Neural crest cell (in vitro differentiated cells): Measurements from ENCODE around the gene SOAT2. TPM values are rescaled to one million over a fixed set of nuclear protein-coding genes. Genes with fewer than 3 reads are reported as not detected.
A peak's percentile ranks its signal among the peaks of the same experiment; 100 is the strongest.

ENCODE experiments used
- DNase-seq: peaks from one replicate; pipeline ENCODE4 v3.0.0; 2021; ENCODE audit warnings: low read depth, mixed read lengths, low spot score
- H3K27ac Mint-ChIP-seq: one replicate; pipeline ENCODE4 v1.8.0; 2021; ENCODE audit warnings: mild to moderate bottlenecking, mixed read lengths; ENCODE audit not compliant: unreplicated experiment
- H3K27me3 Mint-ChIP-seq: 2 replicates; pipeline ENCODE4 v1.8.0; 2021; ENCODE audit warnings: low read depth, mild to moderate bottlenecking, mixed read lengths
- H3K36me3 Mint-ChIP-seq: 2 replicates; pipeline ENCODE4 v1.8.0; 2021; ENCODE audit warnings: low read depth, mild to moderate bottlenecking, mixed read lengths
- H3K4me1 Mint-ChIP-seq: 2 replicates; pipeline ENCODE4 v1.8.0; 2021; ENCODE audit warnings: mixed read lengths
- H3K4me3 Mint-ChIP-seq: one replicate; pipeline ENCODE4 v1.8.0; 2021; ENCODE audit warnings: mild to moderate bottlenecking, mixed read lengths
- H3K9me3 Mint-ChIP-seq: 2 replicates; pipeline ENCODE4 v1.8.0; 2021; ENCODE audit warnings: mixed read lengths
- total RNA-seq: library from RNA; stranded (reverse); gene quantifications from 2 replicates; pipeline ENCODE4 v1.2.1, GENCODE V29; 2021
- TF ChIP-seq, protein P1 (sequence below): fragments of 200-600 bp; sonication (generic); conservative IDR thresholded peaks from 2 replicates; pipeline ENCODE4 v1.5.0; 2021; ENCODE audit warnings: antibody characterized with exemption, mild to moderate bottlenecking

SOAT2 gene
- total RNA-seq, 1 donor from 2014 or later, result not detected

DNA sequence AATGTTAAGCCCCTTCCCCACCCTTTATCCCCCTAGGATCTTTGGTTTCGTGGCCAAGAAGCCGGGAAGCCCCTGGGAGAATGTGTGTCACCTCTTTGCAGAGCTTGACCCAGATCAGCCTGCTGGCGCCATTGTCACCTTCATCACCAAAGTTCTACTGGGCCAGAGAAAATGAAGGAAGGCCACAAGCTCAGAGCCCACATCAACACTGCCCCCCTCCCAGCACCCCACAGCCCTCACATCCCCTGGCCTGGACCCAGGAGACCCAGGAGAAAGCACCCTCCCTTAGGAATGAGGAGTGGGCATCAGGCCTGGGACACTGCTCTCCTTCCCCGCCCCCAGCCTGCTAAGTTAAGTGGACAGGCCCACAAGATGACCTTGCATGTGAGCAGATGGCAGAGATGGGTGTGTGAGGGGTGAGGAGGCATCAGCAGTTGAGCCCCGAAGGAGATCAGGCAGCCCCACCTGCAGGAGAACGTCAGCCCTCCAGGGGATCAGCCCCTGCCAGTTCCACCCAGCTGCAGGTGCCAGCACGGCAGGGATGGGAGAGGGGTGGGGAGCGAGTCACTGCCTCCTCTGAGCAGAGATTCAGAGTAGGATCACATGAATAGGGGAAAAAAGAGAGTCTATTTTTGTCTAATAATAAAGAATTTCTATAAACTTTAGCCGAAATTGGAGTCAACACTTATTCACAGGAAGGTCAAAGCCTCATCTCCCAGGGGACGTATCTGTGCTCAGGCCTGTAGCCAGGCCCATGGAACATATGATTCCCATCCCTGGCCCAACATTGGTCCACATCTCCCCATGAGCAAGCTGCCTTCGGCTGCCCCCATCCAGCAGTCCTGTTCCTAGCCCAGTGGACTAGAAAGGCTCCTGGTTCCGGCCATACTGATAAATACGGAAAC lies 39.3 kb upstream of the SOAT2 start:
- Mint-ChIP-seq H3K36me3 (peaks cover 2% of the 10 kb centered on the region), H3K27me3 (no peaks in the 10 kb centered on the region), H3K4me3 (peak overlapping the region; percentile 19), H3K4me1 (peaks cover 16% of the 10 kb centered on the region), H3K9me3 (no peaks in the 10 kb centered on the region), H3K27ac (no peak overlapping the region)
- no peak for DNase-seq
- TF ChIP-seq, protein P1, sequence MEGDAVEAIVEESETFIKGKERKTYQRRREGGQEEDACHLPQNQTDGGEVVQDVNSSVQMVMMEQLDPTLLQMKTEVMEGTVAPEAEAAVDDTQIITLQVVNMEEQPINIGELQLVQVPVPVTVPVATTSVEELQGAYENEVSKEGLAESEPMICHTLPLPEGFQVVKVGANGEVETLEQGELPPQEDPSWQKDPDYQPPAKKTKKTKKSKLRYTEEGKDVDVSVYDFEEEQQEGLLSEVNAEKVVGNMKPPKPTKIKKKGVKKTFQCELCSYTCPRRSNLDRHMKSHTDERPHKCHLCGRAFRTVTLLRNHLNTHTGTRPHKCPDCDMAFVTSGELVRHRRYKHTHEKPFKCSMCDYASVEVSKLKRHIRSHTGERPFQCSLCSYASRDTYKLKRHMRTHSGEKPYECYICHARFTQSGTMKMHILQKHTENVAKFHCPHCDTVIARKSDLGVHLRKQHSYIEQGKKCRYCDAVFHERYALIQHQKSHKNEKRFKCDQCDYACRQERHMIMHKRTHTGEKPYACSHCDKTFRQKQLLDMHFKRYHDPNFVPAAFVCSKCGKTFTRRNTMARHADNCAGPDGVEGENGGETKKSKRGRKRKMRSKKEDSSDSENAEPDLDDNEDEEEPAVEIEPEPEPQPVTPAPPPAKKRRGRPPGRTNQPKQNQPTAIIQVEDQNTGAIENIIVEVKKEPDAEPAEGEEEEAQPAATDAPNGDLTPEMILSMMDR, result no peak

DNA sequence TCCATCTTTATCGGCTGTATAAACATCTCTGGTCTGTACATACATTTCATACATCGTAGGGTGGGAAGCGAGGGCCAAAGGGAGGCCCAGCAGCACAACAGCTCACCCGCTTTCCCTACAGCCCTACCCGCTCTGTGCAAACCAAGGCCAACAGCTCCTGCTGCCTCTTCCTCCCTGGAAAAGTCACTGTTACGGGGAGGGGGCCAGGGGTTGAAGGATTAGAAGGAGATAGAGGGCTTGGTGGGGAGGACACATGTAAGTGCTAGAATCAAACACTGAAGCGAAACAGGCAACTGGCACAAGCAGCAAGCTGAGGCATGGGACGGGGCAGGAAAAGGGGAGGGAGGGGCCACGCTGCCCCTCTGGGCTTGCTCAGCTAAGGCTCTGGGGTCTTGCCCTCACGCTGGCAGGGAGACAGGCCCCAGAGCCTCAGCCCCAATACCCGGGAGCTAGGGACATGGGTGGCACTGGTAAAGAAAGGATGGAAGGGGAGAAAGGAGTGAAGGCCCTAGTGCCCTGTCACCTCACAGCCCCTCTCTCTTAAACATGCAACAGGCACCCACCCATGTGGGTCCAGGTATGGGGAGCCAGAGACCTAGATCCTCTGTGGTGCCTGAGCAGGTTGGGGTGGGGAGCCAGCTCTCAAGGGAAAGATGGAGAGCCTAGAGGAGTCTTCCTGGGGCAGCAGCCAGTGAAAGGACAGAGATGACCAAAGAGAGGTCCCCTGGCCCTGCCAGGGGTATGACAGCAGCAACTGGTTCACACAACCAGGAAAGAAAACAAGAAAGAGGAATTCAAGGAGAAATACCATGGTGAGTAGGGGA lies 38.5 kb upstream of the SOAT2 start:
- TF ChIP-seq, protein P1, result no peak
- Mint-ChIP-seq H3K4me3 (peak overlapping the region; percentile 19), H3K27me3 (no peaks in the 10 kb centered on the region), H3K36me3 (peaks cover 2% of the 10 kb centered on the region), H3K4me1 (peaks cover 16% of the 10 kb centered on the region), H3K9me3 (no peaks in the 10 kb centered on the region), H3K27ac (peak overlapping the region; percentile 67)
- DNase-seq, result no peak

DNA sequence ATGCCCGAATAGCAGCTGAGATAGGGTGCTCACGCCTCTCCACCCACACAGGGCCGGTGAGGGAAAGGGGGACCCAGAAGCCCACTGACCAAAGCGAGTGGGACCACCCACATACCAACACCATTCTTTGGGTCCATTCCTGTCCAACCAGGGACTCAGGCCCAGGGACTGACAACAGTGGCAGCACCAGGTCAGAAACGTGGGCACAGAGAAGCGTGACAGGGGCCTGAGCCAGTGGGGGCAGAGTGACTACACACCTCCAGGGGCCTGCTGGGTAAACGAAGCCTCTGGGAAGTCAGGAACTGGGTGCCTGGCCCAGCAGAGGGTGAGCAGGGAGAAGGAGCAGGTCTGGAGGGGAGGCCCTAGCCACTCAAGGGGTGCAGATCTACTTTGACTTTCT lies 37.8 kb upstream of the SOAT2 start:
- peaks cover 2% of the 10 kb centered on the region for H3K36me3 Mint-ChIP-seq
- TF ChIP-seq, protein P1, result no peak
- H3K4me1 Mint-ChIP-seq, result peaks cover 16% of the 10 kb centered on the region
- H3K4me3 Mint-ChIP-seq, result no peak overlapping the region
- DNase-seq, result no peak
- peak overlapping the region; percentile 67 for H3K27ac Mint-ChIP-seq
- no peaks in the 10 kb centered on the region for H3K9me3 Mint-ChIP-seq
- no peaks in the 10 kb centered on the region for H3K27me3 Mint-ChIP-seq

DNA sequence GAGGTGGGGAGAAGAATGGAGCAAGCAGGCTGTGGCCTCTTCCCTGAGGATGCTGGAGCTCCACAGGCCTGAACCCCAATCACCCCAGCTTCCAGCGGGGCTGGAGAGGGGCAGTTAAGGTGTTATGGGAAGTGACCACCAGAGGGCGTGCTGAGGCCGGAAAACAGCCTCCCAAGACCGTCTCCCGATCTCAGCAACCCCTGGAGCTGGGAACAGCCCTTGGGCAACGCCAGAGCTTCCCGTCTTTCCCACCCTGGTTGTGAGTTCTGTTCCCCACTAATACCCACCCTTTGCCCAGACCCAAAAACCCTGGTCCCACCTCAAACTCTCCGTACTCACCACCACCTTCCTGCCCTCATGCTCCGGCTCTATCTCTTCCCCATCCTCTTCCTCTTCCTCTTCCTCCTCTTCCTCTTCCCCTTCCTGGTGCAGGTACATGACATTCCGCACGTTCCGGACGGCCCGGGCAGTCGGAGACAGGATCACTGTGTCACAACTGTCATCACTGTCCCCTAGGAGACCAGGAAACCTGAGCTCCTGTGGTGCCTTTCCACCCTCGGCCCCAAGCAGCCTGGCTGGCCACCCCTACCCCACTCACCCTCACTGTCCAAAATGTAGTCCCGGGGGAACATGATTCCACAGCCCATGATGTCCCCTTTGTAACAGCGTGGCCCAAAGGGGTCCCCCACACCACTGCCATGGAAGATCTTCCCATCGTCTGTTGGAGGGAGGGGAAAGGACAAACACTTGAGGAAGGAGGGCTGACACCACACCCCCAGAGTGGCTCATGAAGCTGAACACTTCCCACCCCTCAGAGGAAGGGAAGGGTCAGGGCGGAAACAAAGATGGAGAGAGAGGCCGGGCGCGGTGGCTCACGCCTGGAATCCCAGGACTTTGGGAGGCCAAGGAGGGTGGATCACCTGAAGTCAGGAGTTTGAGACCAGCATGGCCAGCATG lies 37.0 kb upstream of the SOAT2 start:
- no peaks in the 10 kb centered on the region for H3K9me3 Mint-ChIP-seq
- no peaks in the 10 kb centered on the region for H3K27me3 Mint-ChIP-seq
- TF ChIP-seq, protein P1, result peak; percentile 91
- peaks cover 2% of the 10 kb centered on the region for H3K36me3 Mint-ChIP-seq
- peaks cover 23% of the 10 kb centered on the region for H3K4me1 Mint-ChIP-seq
- H3K4me3 Mint-ChIP-seq, result no peak overlapping the region
- no peak overlapping the region for H3K27ac Mint-ChIP-seq
- peak; percentile 79 for DNase-seq
